ENCODE measurements around the gene MYLK.

The MYLK gene

GRCh38 chr3:123576122-123576521, 308.0 kb downstream of the MYLK start:
- Histone ChIP-seq H3K4me3 (ENCODE audit: low read length) (no peak overlapping the region), H2AFZ (ENCODE audit: low read depth, low read length) (no peak overlapping the region), H3K9me3 (ENCODE audit: low read length) (no peaks in the 10 kb centered on the region), H3K36me3 (ENCODE audit: insufficient read depth, low read length) (peaks cover 50% of the 10 kb centered on the region), H3K4me1 (ENCODE audit: insufficient read depth, low read length) (no peaks in the 10 kb centered on the region), H3K27me3 (ENCODE audit: insufficient read depth, low read length) (no peaks in the 10 kb centered on the region)

GRCh38 chr3:123571973-123572365, 312.2 kb downstream of the MYLK start:
- Histone ChIP-seq H3K27me3 (ENCODE audit: insufficient read depth, low read length) (no peaks in the 10 kb centered on the region), H3K4me3 (ENCODE audit: low read length) (no peak overlapping the region), H3K4me1 (ENCODE audit: insufficient read depth, low read length) (no peaks in the 10 kb centered on the region), H3K9me3 (ENCODE audit: low read length) (peaks cover 2% of the 10 kb centered on the region), H3K36me3 (ENCODE audit: insufficient read depth, low read length) (peaks cover 21% of the 10 kb centered on the region), H2AFZ (ENCODE audit: low read depth, low read length) (no peak overlapping the region)

- Histone ChIP-seq H3K4me3 (ENCODE audit: low read length) (no peak overlapping the region), H3K27me3 (ENCODE audit: insufficient read depth, low read length) (no peaks in the 10 kb centered on the region), H3K36me3 (ENCODE audit: insufficient read depth, low read length) (peaks cover 16% of the 10 kb centered on the region), H3K4me1 (ENCODE audit: insufficient read depth, low read length) (no peaks in the 10 kb centered on the region), H2AFZ (ENCODE audit: low read depth, low read length) (no peak overlapping the region), H3K9me3 (ENCODE audit: low read length) (peaks cover 2% of the 10 kb centered on the region)
These were observed 312.7 kb downstream of the MYLK start for GRCh38 chr3:123571264-123571972.

GRCh38 chr3:123568875-123569274, 315.3 kb downstream of the MYLK start:
- no peak overlapping the region for H2AFZ ChIP-seq (ENCODE audit: low read depth, low read length)
- peaks cover 2% of the 10 kb centered on the region for H3K9me3 ChIP-seq (ENCODE audit: low read length)
- H3K4me1 ChIP-seq (ENCODE audit: insufficient read depth, low read length), result no peaks in the 10 kb centered on the region
- H3K27me3 ChIP-seq (ENCODE audit: insufficient read depth, low read length), result no peaks in the 10 kb centered on the region
- peaks cover 12% of the 10 kb centered on the region for H3K36me3 ChIP-seq (ENCODE audit: insufficient read depth, low read length)
- H3K4me3 ChIP-seq (ENCODE audit: low read length), result no peak overlapping the region

- no peak overlapping the region for H3K4me3 ChIP-seq (ENCODE audit: low read length)
- no peaks in the 10 kb centered on the region for H3K4me1 ChIP-seq (ENCODE audit: insufficient read depth, low read length)
- peaks cover 9% of the 10 kb centered on the region for H3K36me3 ChIP-seq (ENCODE audit: insufficient read depth, low read length)
- no peaks in the 10 kb centered on the region for H3K27me3 ChIP-seq (ENCODE audit: insufficient read depth, low read length)
- H3K9me3 ChIP-seq (ENCODE audit: low read length), result peaks cover 2% of the 10 kb centered on the region
- H2AFZ ChIP-seq (ENCODE audit: low read depth, low read length), result no peak overlapping the region
These were observed 316.1 kb downstream of the MYLK start for GRCh38 chr3:123568034-123568433.

- peaks cover 2% of the 10 kb centered on the region for H3K9me3 ChIP-seq (ENCODE audit: low read length)
- H2AFZ ChIP-seq (ENCODE audit: low read depth, low read length), result no peak overlapping the region
- H3K4me3 ChIP-seq (ENCODE audit: low read length), result no peak overlapping the region
- H3K4me1 ChIP-seq (ENCODE audit: insufficient read depth, low read length), result no peaks in the 10 kb centered on the region
- no peaks in the 10 kb centered on the region for H3K27me3 ChIP-seq (ENCODE audit: insufficient read depth, low read length)
- H3K36me3 ChIP-seq (ENCODE audit: insufficient read depth, low read length), result peaks cover 5% of the 10 kb centered on the region
These were observed 320.1 kb downstream of the MYLK start for GRCh38 chr3:123564056-123564455.

- no peaks in the 10 kb centered on the region for H3K4me1 ChIP-seq (ENCODE audit: insufficient read depth, low read length)
- H3K9me3 ChIP-seq (ENCODE audit: low read length), result no peaks in the 10 kb centered on the region
- no peaks in the 10 kb centered on the region for H3K27me3 ChIP-seq (ENCODE audit: insufficient read depth, low read length)
- H3K4me3 ChIP-seq (ENCODE audit: low read length), result no peak overlapping the region
- no peak overlapping the region for H2AFZ ChIP-seq (ENCODE audit: low read depth, low read length)
- peaks cover 5% of the 10 kb centered on the region for H3K36me3 ChIP-seq (ENCODE audit: insufficient read depth, low read length)
These were observed 321.6 kb downstream of the MYLK start for GRCh38 chr3:123562547-123562946.

GRCh38 chr3:123561188-123561587, 322.9 kb downstream of the MYLK start:
- Histone ChIP-seq H3K4me3 (ENCODE audit: low read length) (no peak overlapping the region), H3K4me1 (ENCODE audit: insufficient read depth, low read length) (no peaks in the 10 kb centered on the region), H3K36me3 (ENCODE audit: insufficient read depth, low read length) (peaks cover 2% of the 10 kb centered on the region), H3K9me3 (ENCODE audit: low read length) (peaks cover 4% of the 10 kb centered on the region), H2AFZ (ENCODE audit: low read depth, low read length) (no peak overlapping the region), H3K27me3 (ENCODE audit: insufficient read depth, low read length) (no peaks in the 10 kb centered on the region)

Measured in neuron (in vitro differentiated cells).